NB4 (cell line): ENCODE results near the gene FREM1.

Source experiments
- DNase-seq: peaks from one replicate; pipeline ENCODE4 v3.0.0; 2010; ENCODE audit warnings: low read depth
- H3K4me3 ChIP-seq: one replicate; pipeline ENCODE4 v1.5.1; 2011; ENCODE audit warnings: mild to moderate bottlenecking, low read depth, low read length, moderate library complexity
- CTCF ChIP-seq: IDR thresholded peaks from one replicate; pipeline ENCODE4 v1.5.1; 2012; ENCODE audit warnings: low read depth, low read length
- MAX ChIP-seq: IDR thresholded peaks from 2 replicates; pipeline ENCODE4 v1.6.1; 2011; ENCODE audit warnings: low read depth, low read length
- MYC ChIP-seq: IDR thresholded peaks from 2 replicates; pipeline ENCODE4 v1.6.1; 2011; ENCODE audit warnings: low read depth, low read length
- POLR2A ChIP-seq: IDR thresholded peaks from 2 replicates; pipeline ENCODE4 v1.6.1; 2011; ENCODE audit warnings: mild to moderate bottlenecking; ENCODE audit not compliant: insufficient read length; ENCODE audit errors: extremely low read depth

Gene FREM1

GRCh38 chr9:14909961-14910805 lies at the start of gene FREM1:
FREM1 (minus strand) TSS chr9:14910428; CDS start chr9:14868977, 41,451 bp downstream.
- TF ChIP-seq MAX (no peak), MYC (no peak), POLR2A (no peak), CTCF (no peak)
- no peak within 1 kb of the TSS for H3K4me3 ChIP-seq
- DNase-seq: no peak

GRCh38 chr9:14958989-14959388 lies 48.8 kb upstream of the FREM1 start:
- TF ChIP-seq MAX (no peak), POLR2A (no peak), CTCF (no peak), MYC (no peak)
- H3K4me3 ChIP-seq: no peak overlapping the region
- DNase-seq: no peak

- TF ChIP-seq POLR2A (no peak), CTCF (no peak), MYC (no peak), MAX (no peak)
- DNase-seq: no peak
- H3K4me3 ChIP-seq: no peak overlapping the region
Observed at GRCh38 chr9:14957109-14957508, 46.9 kb upstream of the FREM1 start.

GRCh38 chr9:14956208-14956607 lies 46.0 kb upstream of the FREM1 start:
- no peak for DNase-seq
- TF ChIP-seq MYC: no peak
- no peak for TF ChIP-seq MAX
- no peak for TF ChIP-seq POLR2A
- TF ChIP-seq CTCF: no peak

GRCh38 chr9:14945351-14945750 lies 35.1 kb upstream of the FREM1 start:
- H3K4me3 ChIP-seq: no peak overlapping the region
- TF ChIP-seq POLR2A (no peak), MAX (no peak), CTCF (no peak), MYC (no peak)
- DNase-seq: no peak

More at GRCh38 chr9:14956208-14956607, 46.0 kb upstream of the FREM1 start:
- no peak overlapping the region for H3K4me3 ChIP-seq
